CD4-positive, alpha-beta T cell treated with Interleukin-10 for 1 hour (primary cell): Measurements from ENCODE around the gene ACTR6.
"Not testable (repeated sequence)": the region's sequence is repeated elsewhere in the genome, so short reads cannot be mapped to it uniquely, and the experiment has no call there.

Experiments
- DNase-seq: peaks from one replicate; pipeline ENCODE4 v3.0.0-alpha.2; 2020

ACTR6 gene

DNA sequence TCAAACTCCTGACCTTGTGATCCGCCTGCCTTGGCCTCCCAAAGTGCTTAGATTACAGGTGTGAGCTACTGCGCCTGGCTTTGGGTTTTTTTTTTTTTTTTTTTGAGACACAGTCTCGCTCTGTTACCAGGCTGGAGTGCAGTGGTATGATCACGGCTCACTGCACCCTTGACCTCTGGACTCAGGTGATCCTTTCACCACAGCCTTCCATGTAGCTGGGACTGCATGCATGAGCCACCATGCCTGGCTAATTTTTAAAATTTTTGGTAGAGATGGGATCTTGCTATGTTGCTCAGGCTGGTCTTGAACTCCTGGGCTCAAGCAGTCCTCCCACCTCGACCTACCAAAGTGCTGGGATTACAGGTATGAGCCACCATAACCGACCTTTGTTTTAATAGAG lies 21.6 kb downstream of the ACTR6 start:
- DNase-seq = not testable (repeated sequence)

DNA sequence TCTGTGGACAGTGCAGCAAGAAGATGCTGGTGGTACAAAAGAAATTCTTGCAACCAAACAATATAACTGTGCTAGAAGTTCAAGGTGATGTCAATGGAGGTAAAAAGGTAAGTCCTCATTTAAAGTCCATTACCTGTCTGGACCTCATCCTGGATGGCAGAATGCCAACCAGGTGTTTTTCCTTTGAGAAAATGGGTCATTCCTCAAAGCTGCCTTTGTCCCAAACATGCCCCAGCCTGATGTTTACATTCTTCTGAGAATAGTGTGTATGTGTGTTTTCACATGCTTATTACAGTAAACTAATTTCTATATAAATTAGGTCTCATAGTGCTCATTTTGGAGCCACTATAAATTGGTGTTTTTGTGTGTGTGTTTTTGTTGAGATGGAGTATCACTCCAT lies 24.9 kb downstream of the ACTR6 start:
- no peak for DNase-seq

DNA sequence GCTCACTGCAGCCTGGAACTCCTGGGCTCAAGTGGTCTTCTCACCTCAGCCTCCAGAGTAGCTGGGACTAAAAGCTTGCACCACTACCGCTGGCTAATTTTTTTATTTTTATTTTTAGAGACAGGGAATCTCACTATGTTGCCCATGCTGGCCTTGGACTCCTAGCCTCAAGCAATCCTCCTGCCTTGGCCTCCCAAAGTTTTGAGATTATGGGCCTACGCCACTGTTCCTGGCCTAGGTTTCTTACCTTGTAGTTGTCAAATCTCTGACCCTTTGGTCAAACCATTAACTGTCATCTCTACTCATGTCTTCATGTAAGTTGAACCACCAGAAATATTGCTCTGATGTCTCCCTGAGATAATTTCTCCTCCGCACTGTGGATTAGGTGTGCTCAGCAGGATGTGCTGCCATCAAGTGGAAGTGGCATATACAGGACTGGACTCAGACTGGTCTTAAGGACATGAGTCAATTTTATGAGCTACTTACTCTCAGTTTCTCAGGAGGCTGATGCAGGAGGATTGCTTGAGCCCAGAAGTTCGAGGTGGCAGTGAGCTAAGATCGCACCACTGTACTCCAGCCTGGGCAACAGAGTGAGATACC lies 28.5 kb downstream of the ACTR6 start:
- DNase-seq = no peak

DNA sequence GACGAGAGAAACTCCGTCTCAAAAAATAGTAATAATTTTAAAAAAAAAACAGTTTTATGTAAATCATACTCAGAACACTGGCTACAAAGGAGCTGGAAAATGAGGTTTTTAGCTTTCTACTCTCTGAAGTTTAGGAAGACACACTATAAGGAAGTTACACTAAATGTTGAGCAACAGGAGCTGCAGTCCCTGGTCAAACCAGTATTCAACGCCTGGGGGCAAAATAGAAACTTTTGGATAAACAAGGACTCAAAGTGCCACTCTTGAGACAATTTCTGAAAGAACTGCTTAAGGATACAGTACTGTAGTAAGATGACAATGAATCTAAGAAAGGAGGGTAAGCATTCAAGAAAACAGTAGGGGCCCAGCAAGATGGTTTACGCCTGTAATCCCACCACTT lies 29.3 kb downstream of the ACTR6 start:
- DNase-seq = no peak

DNA sequence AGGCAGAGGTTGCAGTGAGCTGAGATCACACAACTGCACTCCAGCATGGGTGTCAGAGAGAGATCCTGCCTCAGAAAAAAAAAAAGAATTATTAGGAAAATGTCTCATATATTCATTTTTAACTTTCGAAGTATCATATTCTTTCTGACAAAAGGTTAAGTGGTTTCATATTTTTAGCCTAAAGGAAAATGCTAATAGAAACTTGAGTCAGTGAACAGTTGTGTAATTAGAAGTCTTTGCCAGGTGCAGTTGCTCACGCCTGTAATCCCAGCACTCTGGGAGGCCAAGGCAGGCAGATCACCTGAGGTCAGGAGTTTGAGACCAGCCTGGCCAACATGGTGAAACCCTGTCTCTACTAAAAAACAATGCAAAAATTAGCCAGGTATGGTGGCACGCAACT lies 31.3 kb downstream of the ACTR6 start:
- DNase-seq = not testable (repeated sequence)

DNA sequence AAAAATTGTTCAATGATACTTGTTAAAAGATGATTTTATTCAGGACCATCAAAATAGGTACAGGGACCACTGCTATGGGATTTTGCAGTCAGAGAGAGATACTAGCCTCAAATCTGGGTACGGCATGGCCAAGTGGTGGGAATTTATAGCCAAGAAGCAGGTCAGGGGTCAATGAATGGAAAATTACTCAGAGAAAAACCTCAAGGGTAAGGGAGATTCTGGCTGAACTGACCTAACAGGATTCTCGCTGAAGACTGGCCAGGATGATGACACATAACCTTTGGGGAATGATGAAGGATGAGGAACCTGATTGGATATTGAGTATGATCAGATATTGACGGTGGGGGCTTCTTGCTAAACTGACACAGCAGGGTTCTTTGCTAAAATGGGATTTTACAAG lies 33.6 kb downstream of the ACTR6 start:
- no peak for DNase-seq

DNA sequence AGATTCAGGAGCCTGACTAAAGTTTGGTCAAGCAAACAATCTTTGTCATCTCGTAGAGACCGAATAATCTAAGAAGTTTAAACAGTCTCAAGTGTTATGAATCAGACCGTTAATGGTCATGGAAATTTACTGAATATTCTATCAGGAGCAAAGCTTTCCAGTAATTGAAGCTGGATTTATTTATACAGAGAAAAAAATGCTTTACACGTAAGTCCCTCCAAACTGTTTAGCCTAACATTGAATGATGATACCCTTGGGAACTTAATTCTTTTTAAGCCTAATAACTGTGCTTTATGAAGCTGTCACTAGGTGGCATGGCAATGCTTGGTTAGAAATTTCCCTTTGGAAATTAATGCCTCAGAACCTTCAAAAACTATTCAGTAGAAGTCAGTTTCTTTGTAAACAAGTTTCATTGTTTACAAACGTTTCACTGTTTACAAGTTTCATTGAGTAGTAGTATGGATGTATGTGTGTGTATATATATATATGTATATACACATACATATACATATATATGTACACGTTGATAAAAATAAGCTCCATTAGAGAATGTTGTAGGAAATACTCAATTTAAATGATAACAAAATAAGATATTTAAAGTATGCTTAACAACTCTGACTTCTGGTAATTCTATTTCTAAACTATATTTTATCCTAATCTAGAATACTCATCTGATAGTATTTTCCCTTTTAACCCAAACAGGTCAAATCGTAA lies 34.1 kb downstream of the ACTR6 start:
- DNase-seq = peak; percentile 34

DNA sequence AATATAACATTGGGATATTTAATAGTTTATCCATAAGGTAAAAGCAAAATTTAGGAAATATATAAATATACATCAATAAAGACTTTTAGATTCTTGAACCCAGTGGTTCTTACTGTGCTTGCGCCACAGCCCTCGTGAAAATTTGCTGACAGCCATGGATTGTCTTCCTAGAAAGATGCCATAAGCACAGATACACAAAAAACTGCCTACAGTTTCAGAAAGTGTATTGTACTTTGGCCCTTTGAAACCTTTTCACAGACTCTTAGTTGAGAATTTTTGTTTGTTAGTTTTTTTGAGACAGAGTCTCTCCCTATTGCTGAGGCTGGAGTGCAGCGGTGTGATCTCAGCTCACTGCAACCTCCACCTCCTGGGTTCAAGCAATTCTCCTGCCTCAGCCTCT lies 38.2 kb downstream of the ACTR6 start:
- DNase-seq = no peak

DNA sequence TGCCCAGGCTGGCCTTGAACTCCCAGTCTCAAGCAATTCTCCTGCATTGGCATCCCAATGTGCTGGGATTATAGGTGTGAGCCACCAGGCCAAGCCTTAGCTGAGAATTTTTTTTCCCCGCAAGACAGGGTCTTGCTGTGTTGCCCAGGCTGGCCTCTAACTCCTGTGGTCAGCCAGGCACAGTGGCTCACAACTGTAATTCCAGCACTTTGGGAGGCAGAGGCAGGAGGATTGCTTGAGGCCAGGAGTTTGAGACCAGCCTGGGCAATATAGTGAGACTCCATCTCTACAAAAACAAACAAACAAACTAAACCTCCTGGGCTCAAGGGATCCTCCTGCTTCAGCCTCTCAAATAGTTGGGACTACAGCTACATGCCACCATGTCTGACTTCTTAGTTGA lies 39.0 kb downstream of the ACTR6 start:
- no peak for DNase-seq

DNA sequence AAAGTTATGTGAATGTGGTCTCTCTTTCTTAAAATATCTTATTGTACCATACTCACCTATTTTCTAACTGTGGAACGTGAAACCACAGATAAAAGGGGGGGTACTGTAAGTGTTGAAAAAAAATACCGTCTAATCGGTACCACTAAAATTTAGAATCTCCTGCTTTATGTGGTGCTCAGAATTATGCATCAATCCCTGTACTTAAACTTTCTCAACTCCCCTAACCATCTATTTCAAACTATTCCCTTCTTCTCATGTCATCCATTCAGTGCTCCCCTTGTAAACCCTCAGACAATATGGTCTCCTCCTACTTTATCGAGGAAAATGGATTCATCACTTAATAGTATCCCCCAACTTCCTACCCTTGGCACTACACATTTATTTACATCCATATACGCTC lies 42.5 kb downstream of the ACTR6 start:
- no peak for DNase-seq

DNA sequence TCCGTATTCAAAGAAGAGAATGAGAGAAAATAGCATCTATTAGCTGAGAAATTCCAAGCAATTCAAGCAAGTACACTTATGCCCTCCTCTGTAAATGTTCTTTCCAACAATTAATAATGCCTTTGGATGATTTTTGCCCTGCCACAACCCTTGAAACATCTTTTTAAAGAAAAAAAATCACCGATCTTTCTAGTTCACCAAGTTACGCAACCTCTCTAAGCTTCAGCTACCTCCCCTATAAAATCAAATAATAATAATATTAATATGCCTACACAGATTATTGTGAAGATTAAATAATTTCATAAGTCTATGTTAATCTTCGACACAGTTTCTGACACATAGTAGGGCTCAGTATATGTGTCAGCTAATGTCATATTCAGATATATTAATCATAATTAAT lies 47.1 kb downstream of the ACTR6 start:
- DNase-seq = no peak

DNA sequence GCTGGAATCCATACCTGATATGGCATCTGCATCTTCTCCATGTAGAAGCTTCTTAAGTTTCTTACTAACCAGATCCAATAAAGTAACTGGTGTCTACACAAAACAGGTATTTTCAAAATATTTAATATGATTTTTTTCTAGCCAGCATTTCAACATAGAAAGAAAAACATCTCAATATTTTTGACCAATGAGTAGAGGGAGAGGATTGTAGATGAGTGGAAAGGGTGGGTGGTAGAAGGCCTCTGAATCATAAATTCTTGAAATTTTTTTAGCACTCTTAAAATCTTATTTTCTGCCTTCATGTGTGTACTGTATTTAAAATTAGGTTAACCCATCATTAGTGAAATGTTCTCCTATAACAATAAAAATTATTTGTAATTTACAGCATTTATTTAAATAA lies 48.3 kb downstream of the ACTR6 start:
- DNase-seq = no peak

DNA sequence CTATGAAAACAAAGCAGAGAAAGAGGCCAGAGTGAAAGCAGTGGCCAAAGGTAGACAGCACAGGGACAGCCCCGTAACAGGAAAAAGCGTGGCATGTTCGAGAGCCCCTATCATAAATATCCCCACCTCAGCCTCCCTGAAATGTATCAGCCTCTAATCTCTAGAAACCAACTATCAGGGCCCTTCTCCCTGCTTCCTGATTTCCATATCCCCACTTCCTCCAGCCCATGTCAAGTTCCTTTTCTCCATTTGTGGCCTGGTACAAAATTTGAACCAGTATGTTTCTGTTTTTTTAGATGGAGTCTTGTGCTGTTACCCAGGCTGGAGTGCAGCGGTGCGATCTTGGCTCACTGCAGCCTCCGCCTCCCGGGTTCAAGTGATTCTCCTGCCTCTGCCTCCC lies 49.3 kb downstream of the ACTR6 start:
- DNase-seq = no peak

DNA sequence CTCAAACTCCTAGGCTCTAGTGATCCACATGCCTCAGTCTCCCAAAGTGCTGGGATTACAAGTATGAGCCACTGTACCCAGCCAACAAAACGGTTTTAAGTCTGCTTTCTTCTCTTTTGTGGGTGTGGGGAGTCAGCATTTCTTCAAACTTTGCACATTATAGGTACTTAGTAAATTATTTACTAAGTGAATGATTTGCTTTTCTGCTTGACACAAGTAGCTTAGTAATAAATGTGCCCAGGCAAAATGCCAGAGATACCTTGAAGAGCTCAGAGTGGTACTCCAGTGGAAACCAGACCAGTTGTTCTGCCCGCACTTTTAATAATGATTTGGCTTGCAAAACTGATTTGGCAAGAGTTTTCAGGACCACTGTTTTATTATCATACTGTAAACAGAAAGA lies 51.3 kb downstream of the ACTR6 start:
- no peak for DNase-seq

DNA sequence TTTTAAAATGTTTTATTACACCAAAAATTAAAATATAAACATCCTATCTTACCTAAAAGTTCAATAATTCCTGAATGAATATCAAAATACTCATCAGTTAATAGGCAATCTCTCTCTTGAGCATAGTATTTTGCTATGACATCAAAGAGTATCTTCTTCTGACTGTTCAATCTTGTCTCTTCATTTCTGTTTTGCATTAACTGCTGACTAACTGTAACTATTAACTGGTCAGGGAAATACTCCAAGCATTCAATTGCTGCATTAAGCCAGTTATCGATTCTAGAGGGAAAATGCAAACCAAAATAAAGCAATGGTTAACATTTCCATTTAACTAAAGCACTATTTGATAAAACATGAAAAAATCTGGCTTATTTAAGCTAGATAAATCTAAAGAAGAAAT lies 52.8 kb downstream of the ACTR6 start:
- DNase-seq = no peak

DNA sequence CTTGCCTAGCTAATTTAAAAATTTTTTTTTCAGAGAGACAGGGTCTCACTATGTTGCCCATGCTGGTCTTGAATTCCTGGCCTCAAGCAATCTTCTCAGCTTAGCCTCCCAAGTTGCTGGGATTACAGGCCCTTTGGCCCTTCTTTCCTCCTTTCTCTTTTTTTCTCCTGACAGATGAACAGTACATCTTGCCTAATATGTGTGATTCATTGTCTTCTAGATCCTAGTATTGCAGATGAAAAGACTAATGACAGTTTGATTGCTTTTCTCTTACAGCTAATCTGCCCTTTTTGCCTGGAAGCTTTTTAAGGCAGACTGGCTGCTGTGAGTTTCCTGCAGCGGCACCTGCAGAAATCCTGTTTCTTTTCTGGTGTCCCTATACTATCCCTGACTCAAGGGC lies 54.3 kb downstream of the ACTR6 start:
- DNase-seq = no peak

DNA sequence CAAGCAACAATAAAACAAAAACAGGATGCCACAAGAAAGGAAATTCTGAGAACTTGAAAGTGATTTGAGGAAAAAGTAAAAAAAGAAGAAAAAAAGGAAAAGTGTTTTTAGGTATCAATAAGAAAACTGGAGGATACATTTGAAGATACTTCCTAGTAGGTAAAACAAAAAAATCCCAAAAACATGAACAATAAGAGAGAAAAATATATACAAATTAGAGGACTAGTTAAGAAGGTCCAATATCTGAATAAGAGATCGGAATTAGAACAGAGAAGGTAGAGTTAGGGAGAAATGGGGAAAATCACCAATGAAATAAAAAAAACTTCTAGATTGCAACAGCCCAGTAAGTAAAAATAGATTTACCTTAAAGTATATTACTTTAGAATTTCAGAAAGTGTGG lies 57.5 kb downstream of the ACTR6 start:
- no peak for DNase-seq

DNA sequence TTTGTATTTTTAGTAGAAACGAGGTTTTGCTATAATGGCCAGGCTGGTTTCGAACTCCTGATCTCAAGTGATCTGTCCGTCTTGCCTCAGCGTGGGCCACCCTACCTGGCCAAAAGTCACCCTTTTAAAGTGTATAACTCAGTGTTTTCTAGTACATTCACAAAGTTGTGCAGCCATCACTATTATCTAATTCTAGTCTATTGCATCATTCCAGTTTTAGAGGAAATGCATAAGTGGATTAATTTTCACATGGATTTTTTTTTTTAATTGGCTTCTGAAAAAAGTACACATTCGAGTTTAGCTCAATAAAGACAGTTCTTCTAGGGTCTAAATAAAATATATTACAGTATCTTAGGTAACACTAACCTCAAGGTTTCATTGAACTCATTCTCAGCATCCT lies 62.5 kb downstream of the ACTR6 start:
- DNase-seq = no peak

DNA sequence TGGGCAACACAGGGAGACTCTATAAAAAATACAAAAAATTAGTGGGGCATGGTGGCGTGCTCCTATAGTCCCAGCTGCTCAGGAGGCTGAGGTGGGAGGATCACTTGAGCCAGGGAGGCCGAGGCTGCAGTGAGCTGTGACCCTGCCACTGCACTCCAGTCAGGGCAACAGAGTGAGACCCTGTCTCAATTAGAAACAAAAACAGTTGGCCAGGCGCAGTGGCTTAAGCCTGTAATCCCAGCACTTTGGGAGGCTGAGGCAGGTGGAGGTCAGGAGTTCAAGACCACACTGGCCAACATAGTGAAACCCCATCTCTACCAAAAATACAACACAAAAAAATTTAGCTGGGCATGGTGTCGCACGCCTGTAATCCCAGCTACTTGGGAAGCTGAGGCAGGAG lies 64.5 kb downstream of the ACTR6 start:
- DNase-seq = not testable (repeated sequence)

DNA sequence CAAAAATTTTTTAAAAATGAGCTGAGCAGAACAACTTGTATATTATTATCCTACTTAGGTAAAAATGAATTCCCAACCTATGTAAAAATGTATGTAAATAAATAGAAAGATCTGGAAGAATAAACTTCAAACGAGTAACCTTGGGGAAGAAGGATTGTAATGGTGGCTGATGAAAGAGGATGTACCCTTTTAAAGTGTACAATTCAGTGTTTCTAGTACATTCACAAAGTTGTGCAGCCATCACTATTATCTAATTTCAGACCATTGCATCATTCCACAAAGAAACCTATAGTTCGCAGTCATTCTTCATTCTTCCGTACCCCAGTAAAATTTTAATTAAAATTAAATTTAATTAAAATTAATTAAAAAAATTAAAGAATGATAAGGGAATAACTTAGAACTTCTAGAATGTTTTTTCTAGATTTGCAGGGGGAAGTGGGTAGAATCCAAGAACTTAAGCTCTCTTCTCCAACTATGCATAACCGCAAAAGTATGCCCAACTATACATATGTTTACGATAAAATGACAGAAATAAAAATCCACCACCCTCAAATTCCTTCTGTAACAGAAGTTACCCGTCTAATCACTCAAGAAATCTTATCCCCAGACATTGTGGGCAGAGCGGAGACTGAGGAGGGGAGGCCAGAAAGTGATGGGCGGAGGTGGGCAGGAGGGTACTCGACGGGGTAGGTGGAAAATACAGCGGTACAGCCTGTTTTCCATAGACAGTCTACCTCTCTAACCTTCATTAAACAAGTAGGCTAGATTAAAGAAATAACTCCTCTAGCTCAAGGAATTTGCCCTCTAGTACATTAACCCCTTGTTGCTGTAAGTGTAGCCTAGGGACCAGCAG lies 65.3 kb downstream of the ACTR6 start:
- DNase-seq = no peak

DNA sequence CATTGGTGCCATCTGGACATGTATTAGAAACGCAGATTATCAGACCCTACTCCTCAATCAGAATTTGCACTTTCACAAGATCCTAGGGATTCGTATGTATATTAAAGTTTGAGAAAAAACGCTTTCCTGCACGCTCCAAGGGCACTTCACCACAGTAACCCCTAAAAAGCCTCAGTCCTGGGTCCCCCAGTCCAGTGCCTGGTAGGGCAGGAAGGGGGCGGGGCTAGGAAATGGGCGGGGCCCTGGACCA lies 65.9 kb downstream of the ACTR6 start:
- DNase-seq = no peak

DNA sequence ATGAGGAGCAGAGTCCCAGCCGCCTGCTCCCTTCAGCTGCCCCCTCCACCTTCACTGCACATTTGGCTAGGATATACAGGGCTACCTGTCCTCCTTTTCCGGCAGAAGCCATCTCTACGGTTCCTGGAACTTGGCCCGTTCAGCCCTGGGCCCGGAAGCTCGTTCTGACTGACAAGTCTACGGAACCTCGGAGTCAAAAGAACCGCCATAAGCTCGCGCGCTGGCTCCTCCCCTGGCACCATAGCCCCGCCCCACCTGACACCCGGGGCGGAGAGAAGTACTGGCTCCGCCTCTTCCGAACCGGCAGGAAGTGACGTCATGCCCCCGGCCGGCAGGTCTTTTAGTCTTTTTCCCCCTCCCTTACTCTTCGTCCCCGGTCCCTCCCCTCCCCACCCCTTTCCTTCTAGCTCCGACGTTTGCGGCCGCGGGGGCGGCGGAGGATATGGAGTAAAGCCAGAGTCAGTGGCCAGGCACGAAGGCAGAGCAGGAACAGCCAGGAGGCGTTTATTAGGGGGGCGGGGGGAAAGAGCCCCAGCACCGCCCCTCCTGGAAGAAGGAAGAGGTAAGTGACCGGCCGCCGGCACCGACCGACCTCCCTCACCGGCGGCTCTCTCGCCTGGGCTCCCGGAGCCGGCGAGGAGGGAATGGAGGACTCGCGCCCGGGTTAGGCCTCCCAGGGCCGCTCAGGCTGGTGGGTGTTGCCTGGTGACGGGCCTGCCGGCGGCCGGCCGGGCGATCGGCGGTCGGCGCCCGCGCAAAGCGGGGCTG lies 66.4 kb downstream of the ACTR6 start, which contains the start of the genes DEPDC4 and SCYL2:
DEPDC4 (minus strand) TSS at position 245 of the 768 bp plus-strand sequence; CDS start at position 242, 3 bp downstream.
SCYL2 (plus strand) TSS at position 343 of the 768 bp plus-strand sequence. CDS start 15,794 bp downstream, outside the sequence.
- peak; percentile 94 for DNase-seq

DNA sequence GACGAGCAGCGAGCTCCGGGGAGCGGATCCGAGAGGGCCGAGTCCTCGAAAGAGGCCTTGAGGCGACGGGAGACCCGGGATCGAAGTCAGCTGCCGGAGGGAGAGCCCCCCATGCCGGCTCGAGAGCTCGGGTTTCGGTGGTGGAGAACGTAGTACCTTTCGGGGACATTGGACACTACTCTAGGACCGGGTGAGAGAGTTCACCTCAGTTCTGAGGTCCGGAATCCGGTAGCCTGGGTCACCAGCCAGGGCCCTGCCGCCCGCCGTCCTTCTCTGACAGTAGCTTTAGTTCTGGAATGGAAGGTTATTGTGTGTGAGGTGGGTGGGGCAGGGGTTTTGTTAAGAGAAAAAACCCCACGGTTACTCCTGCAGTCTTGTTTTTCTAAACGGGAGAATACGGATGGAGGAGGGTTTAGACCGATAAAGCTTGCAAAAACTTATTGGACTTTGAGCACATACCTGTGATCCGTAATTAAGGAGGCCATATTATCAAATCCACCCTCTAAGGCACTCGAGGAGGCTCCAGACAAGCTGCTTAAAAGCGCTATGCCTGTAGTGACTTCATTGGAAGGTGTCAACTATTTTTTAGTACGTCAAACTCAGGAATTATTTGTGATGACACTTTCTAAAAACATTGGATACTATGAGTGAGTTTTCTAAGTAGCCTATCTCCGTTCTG lies 67.1 kb downstream of the ACTR6 start:
- peak; percentile 30 for DNase-seq
